HG03469 (cell line): ENCODE data around the gene PMPCA.
"Not testable (repeated sequence)": the region's sequence is repeated elsewhere in the genome, so short reads cannot be mapped to it uniquely, and the experiment has no call there.

ENCODE experiments used
- ATAC-seq: cut with Tn5 transposase; IDR thresholded peaks from one replicate; pipeline ENCODE4 v1.9.1; 2021; ENCODE audit warnings: mild to moderate bottlenecking, moderate library complexity, moderate number of reproducible peaks; ENCODE audit not compliant: unreplicated experiment

The PMPCA gene

DNA sequence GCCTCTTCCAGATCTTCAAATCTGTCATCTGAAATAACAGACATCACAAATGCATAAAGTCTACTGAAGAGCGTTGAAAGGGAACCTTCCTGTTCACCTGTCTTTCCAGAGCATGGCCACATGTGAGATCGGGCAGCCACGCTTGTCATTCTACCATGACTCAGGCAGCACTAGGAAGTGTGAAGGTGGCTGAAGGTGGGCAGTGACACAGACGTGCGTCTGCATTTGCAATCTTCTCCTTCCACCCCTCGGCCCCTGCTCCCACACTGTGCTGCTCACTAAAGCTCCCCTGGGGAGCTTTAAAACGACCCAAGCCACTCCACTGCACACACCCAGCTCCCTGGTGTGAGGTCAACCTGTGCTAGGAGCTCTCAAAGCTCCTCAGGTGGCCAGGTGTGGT is 2.5 kb upstream of the PMPCA start:
- no peak for ATAC-seq

DNA sequence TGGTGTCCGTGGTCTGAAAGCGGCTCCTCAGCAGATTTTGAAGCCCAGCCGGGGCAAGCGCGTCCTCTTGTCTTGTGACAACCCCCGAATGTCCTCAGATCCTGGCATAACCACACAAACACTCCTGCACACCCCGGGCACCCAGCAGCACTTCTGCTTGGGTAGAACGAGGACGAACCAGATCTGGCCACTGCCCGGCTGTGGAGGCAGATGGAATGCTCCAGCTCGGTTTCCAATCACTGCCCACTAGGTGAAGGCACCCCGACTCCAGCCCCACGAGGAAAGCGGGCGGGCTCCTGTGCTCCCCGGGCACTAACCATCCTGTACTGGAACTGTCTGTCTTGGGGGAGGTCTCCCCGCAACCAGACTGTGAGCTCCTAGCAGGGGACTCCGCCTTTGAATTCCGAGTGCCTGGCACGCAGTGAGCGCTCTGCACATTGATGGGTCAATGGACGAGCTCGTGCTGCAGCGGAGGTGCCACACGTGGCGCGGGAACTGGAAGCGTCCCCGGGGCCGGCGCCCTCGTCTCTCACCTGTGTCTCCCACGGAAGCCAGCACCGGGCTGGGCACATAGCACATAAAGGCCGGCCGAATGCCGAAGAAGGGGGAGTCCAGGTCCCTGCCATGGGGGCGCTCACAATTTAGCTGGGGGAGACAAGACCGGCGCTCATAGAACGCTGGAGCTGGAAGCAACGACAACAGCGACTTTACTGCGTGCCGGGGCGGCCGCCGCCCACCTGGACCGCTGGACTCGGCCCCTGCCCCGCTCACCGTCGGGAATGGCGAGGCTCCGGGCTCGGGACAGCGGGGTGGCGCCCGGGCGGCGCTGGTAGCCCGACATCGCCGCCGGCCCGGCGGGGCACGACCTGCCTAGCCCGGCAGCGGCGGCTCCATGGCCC is 652 bp upstream of the PMPCA start:
- no peak for ATAC-seq

DNA sequence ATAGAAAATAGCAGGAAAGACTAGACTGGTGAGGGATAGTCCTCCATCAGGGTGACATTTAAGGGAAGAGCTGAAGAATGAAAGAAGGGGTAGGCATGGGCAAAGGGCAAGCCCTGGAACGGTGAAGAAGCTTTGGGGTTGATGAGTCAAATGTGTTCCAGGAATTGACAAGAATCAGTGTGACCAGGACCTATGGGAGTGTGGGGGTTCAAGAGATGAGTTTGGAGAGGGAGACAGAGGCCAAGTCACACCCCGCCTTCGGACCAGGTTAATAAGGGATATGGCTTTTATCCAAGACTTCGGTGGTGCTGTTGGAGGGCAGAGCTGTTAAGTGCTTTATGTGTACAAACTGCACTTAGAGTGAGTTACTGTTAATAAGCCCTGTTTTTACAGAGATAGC is 920 bp downstream of the PMPCA start:
- ATAC-seq: no peak

DNA sequence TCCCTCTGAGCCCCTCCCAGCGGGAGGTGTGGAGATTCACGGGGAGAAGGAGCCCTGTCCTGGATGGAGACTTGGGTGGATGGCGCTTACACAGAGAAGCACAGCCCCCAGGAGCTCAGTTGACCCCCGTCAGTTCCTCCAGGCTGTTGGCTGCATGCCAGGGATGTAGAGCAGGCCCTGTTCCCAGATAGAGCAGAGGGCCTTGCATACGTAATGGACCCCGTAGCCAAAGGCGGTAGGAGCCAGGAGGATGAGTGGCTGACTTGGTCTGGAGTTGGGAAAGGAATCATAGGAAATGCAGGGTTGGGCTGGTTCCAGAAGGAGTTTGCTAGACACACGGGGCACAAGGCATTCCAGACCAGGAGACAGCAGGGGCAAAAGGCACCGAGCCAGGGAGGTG is 2.5 kb downstream of the PMPCA start:
- ATAC-seq: no peak

DNA sequence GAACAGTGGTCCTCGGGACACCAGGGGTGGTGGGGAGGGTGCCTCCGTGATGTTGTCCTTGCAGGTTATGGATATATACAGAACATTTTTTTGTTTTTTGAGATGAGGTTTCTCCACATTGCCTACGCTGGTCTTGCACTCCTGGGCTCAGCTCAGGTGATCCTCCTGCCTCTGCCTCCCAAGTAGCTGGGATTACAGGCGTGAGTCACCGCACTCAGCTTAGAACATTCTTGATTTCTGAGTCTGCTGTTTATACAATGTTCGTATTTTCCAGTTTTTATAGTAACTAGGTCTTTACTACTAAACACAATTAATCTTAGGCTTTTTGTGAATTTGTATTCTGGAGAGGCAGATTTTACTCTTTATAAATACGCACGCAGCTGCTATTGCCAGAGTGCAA is 6.0 kb downstream of the PMPCA start:
- no peak for ATAC-seq

DNA sequence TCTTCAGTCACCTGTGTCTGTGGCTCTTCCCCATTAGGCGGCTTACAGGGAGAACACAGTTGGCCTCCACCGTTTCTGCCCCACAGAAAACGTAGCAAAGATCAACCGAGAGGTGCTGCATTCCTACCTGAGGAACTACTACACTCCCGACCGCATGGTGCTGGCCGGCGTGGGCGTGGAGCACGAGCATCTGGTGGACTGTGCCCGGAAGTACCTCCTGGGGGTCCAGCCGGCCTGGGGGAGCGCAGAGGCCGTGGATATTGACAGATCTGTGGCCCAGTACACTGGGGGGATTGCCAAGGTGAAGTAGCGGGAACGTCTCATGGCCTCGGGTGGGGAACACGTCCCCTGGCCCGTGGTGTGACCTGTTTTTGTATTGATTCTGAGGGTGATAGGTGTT is 6.5 kb downstream of the PMPCA start:
- ATAC-seq: no peak

DNA sequence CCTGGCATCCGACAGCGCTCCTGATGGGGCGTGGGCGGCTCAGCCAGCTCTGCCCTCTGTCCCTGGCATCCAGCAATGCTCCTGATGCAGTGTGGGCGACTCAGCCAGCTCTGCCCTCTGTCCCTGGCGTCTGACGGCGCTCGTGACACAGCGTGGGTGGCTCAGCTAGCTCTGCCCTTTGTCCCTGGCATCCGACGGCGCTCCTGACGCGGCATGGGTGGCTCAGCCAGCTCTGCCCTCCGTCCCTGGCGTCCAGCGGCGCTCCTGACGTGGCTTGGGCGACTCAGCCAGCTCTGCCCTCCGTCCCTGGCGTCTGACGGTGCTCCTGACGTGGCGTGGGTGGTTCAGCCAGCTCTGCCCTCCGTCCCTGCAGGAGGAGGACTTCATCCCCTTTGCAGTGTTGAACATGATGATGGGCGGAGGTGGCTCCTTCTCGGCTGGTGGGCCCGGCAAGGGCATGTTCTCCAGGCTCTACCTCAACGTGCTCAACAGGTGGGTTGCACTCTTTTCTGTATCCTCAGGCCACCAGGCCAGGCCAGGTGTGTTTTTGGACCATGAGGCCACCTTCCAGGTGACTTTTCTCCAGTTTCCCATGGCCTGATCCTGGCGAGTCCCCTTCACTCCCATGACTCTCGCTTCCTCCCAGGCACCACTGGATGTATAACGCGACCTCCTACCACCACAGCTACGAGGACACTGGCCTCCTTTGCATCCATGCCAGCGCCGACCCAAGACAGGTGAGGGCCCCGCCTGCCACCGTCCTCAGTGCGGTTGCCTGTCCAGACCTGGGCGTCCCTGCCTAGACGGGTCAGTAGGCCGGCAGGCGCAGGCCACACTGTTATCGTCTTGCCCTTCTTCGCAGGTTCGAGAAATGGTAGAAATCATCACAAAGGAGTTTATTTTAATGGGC is 8.0 kb downstream of the PMPCA start:
- no peak for ATAC-seq

DNA sequence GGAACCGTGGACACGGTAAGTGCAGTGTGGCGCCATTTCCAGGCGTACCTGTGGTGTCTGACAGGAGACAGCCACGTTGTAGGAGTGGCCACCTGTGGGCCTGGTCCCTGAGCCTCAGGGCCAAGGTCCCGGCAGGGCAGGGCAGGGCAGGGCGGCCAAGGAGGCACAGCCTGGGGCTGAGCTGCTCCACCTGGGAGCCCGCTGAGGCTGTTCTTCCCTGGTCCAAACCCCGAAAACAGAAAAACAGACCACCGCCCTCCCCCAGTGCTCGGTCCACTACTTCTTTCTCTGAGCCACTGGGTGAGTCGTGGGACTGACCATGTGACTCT is 8.6 kb downstream of the PMPCA start:
- no peak for ATAC-seq

DNA sequence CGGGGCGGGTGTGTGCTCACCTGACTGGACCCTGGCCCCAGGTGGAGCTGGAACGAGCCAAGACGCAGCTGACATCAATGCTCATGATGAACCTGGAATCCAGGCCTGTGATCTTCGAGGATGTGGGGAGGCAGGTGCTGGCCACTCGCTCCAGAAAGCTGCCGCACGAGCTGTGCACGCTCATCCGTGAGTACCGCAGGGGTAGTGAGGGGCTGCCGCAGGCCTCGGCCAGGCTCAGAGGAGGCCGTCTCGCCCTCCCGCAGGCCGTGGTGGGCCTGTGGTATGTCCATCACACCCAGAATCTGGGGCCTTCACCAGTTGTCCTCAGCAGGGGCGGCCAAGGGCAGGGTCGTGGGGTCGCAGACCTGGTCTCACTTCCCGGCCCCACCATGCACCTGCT is 11.3 kb downstream of the PMPCA start:
- ATAC-seq: no peak

DNA sequence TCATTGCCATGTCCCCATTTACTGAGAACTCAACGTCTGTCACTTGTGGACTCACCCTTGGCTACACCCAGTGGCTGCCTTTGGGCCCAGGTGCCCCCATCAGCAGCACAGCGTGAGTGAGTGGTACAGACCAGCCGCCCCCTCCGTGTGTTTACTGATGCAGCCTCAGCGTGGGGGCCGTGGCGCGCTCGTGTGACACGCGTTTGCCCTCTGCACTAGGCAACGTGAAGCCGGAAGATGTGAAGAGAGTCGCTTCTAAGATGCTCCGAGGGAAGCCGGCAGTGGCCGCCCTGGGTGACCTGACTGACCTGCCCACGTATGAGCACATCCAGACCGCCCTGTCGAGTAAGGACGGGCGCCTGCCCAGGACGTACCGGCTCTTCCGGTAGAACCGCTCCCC is 12.4 kb downstream of the PMPCA start:
- no peak for ATAC-seq

DNA sequence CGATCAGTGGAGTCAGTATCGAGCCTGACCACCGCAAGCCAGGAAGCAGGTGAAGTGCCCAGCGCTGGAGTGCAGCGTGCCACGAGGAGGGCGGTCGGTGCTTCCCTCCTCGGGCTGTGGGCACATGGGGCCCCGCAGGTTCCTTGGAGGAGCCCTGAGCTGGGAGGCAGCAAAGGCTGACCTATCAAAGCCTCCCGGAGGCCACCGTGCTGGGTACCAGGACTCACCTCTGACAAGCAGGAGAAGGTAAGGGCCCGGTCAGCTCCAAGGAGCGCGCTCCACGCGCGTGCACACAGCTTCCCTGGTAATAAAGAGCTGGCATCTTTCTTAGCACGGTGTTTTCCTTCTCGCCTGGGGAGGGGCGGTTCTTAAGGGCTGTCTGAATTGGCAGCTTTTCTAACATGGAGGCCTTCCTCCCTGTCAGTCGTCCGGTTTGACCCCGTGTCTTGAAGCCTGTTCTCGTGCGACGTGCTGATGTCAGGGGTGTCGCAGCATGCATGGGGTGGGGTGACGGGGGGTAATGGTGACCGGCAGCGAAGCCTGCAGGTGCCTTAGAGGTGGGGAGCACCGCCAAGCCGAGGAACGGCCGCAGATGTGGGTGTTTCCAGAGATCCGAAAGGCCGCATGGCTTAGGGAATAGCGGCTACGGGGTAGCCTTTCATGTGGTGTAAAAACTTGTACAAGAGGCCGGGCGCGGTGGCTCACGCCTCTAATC is 13.1 kb downstream of the PMPCA start:
- no peak for ATAC-seq

DNA sequence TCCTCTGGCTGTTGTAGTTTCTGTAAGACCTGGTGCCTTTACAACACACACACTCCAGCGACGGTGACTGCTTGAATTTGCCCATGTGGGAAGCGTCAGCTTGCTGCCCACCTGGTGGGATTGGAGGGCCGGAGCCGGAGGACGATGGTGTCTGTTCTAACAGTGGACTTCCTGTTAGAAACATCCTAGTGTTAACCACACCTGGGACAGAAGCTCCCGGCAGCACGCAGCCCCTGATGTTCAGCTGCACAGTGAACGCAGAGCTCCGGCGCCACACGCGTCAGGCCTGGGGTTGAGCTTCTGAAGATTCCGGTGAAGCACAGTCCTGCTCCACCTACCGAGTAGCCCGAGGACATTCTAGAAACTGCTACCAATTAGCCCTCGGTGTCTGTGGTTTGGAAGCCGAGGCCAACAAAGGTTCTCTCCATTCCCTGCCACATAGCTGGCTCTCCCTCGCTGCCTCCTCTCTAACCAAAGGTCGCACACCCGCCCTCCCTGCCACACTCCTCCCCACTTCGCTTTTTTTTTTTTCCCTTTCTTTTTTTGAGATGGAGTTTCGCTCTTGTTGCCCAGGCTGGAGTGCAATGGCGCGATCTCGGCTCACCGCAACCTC is 14.4 kb downstream of the PMPCA start:
- no peak for ATAC-seq

DNA sequence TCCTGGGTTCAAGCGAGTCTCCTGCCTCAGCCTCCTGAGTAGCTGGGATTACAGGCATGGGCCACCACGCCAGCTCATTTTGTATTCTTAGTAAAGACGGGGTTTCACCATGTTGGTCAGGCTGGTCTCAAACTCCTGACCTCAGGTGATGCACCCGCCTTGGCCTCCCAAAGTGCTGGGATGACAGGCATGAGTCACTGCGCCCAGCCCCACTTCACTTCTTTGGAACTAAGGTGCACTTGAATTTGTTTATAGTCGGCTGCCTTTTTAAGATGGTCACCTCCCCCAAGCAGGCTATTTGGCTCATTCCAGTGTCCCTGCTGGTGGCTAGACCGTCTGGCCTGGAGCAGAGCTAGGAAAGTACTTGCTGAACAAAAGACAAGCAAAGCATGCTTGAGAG is 14.9 kb downstream of the PMPCA start:
- ATAC-seq: not testable (repeated sequence)

DNA sequence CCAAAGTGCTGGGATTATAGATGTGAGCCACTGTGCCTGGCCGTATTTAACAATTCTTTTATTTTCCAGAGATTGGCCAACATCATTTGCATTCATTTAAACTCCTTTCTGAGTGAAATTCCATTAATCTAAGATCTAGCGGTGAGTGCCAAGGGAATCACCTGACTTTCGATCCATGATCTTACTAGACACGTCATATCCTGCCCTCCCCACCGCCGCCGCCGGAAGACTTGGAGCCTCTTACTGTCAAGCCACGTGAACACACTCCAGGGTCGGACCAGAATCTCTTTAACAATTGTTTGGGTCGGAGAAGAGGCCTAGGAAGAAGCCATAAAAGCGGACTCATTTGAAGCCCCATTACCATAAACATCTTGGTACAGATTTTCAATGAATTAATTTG is 16.3 kb downstream of the PMPCA start:
- no peak for ATAC-seq

DNA sequence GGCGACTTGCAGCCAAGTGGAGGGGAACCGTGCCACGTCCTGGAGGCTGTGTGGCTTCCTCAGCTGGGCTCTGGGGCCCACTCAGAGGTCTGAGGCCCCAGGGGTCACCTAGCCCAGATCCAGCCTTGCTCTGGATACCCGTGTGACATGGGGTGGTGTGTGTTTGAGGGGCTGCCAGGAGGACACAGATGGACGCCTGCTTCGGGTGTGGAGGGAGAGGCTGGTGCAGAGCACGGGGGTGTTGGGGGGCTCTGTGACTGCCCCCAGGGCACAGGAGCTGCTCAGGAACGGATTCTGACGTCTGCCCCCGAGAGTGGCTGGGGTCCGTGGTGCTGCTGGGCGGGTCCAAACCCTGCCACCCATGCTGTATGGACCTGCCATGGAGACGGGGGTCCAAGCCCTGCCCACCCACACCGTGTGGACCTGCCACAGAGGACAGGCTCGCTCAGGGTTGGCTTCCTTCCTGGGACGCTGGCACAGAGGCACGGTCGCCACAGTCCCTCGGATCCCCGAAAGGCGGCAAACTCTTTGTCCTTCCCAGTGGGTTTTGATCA is 18.7 kb downstream of the PMPCA start:
- no peak for ATAC-seq

DNA sequence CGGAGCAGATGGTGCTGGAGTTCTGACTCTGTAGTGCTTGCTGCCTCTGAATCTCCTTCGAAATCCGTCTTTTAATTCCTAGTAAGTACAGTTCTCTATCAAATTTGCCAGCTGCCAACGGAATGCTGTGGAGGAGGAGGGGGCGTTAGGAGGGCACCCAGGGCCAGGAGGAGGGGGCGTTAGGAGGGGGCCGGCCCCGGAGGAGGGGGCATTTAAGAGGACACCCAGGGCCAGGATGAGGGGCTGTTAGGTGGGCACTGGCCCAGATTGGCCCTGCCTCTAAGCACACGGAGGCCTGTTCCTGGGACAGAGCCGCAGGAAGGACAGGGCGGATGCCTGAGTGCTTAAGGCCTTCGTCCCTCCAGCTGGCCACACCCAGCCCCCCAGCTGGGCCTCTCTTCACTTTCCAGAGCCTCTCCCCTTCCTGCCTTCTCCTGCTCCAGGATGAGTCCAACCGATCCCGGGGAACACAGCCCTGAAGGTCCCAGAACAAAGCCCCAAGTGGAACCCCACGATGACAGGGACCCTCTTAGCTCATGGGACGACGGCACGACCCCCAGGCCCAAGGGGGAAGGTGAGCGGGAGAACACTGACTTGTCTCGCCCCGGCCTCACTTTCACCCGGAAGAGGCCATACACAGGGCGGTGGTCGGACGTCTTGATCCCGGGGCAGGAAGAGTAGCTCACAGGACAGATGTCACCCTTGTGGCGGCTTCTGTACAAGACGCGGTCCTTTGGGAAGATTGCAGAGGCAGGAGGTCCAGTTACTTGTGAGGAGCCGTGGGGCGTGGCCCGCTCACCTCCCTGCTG is 19.4 kb downstream of the PMPCA start:
- no peak for ATAC-seq

DNA sequence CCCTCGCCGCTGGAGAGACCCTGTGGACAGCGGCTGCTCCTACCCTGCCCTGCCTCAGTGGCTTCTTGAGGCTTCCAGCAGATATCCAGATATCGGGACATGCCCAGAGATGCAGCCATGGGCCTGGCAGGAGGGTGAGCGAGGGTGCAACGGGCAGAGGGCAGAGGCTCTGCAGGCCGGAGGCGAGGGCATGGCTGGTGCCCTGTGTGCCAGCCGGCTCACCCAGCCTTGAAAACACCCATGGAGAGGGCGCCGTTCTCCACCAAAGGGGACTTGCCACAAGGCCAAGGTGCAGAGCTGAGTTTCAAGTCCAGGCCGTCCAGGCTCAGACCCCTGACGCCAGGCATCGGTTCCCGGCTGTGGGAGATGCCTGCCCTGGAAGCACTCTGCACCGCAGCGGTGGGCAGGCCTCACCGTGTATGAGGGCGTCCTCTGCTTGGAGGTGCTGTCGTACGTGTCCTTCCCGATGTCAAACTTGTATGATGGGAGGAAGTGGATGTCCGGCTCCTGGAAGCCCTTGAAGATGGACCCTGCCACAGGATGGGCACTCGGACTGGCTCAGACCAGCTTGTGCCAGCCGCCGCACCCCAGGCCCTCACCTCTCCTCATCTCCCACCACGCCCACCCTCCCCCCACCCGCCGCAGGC is 20.3 kb downstream of the PMPCA start:
- no peak for ATAC-seq

DNA sequence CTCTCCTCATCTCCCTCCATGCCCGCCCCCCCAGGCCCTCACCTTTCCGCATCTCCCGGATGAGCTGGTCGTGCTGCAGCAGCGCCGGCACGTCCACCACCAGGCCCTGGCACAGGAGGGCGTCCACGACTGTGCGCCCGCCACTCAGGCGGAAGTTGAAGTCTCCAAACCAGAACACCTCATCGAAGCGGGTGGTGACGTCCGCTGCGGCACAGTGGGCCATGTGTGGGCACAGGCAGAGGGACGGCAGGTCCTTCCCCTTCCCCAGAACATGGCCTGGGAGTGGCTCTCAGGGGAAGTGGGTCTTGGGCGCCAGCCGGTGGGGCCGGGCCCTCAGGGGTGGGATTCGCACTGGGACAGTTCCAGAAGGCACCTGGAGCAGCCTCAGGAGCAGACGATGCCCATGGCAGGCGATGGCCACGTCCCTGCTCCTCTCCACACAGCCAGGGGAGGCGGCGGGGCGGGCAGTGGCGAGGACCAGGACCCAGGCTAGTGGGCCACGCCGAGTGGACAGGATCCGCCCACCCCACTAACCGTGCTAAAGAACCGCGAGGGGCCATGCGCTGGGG is 21.4 kb downstream of the PMPCA start:
- no peak for ATAC-seq

DNA sequence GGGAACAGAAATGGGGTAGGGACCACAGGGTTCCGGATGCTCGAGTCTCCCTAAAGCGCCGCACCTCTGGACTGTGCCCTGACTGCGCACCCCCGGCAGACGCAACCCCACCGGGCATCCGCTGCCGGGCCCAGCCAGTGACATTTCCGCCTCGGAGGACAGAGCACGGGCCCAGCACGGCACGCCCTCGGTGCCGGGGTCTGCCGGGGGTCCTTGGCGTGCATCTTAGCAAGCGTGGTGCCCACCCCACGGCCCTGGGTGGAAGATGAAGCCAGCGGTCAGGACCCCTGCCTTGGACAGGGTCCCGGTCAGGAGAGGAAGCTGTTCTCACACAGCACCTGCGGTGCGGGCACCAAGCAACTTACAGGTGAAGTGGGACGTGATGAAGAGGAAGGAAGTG is 22.1 kb downstream of the PMPCA start:
- ATAC-seq: no peak
